GM18526 (cell line): ENCODE data around the gene TREH.

Experiments used
- POLR2A ChIP-seq: IDR thresholded peaks from 3 replicates; pipeline ENCODE4 v1.6.1; 2011; ENCODE audit not compliant: insufficient read length; ENCODE audit errors: extremely low read depth

The TREH gene

GRCh38 chr11:118653684-118654390 is 25.6 kb downstream of the TREH start:
- no peak for TF ChIP-seq POLR2A

GRCh38 chr11:118652681-118653181 is 26.7 kb downstream of the TREH start:
- no peak for TF ChIP-seq POLR2A

GRCh38 chr11:118651820-118652219 is 27.6 kb downstream of the TREH start:
- no peak for TF ChIP-seq POLR2A

GRCh38 chr11:118650366-118650765 is 29.1 kb downstream of the TREH start:
- no peak for TF ChIP-seq POLR2A

- TF ChIP-seq POLR2A: no peak
Measured at GRCh38 chr11:118649941-118650340, 29.5 kb downstream of the TREH start.

GRCh38 chr11:118648291-118648690 is 31.2 kb downstream of the TREH start:
- no peak for TF ChIP-seq POLR2A

GRCh38 chr11:118646393-118646792 is 33.1 kb downstream of the TREH start:
- TF ChIP-seq POLR2A: no peak

GRCh38 chr11:118645066-118645715 is 34.3 kb downstream of the TREH start:
- no peak for TF ChIP-seq POLR2A

GRCh38 chr11:118644496-118644895 is 35.0 kb downstream of the TREH start:
- TF ChIP-seq POLR2A: no peak

GRCh38 chr11:118643995-118644345 is 35.5 kb downstream of the TREH start:
- no peak for TF ChIP-seq POLR2A

GRCh38 chr11:118643142-118643994 is 36.1 kb downstream of the TREH start:
- TF ChIP-seq POLR2A: no peak

- TF ChIP-seq POLR2A: no peak
Measured at GRCh38 chr11:118641397-118642019, 37.9 kb downstream of the TREH start.

- no peak for TF ChIP-seq POLR2A
Measured at GRCh38 chr11:118640332-118641154, 38.9 kb downstream of the TREH start.

- TF ChIP-seq POLR2A: no peak
Measured at GRCh38 chr11:118639899-118640298, 39.6 kb downstream of the TREH start.
